ENCODE measurements around the gene HDAC4. TPM values are rescaled to one million over a fixed set of nuclear protein-coding genes. Genes with fewer than 3 reads are reported as not detected.

The HDAC4 gene
- total and polyA plus RNA-seq, 7 donors = 7.9 to 329 (median 129) TPM

GRCh38 chr2:239061121-239061666, 339.6 kb downstream of the HDAC4 start:
- WGBS, 3 donors = 89 to 91% (median 91%) methylated on average over 12 of the region's 12 CpGs

GRCh38 chr2:239060676-239061075, 340.1 kb downstream of the HDAC4 start:
- no peak for TF ChIP-seq CTCF (IDR thresholded peaks at IDR 0.05)
- DNase-seq (peak in 1 of 2 donors; percentile 39), ATAC-seq (peak in 1 of 4 donors; percentile 2)
- 81 to 85% (median 83%) methylated on average over 21 of the region's 21 CpGs for WGBS, 3 donors
- Histone ChIP-seq H3K36me3 (ENCODE audit: insufficient read depth in 1 of 2, low read depth in 1 of 2) (peaks cover 0 to 89% of the 10 kb centered on the region in 2 donors), H3K27ac (no peak overlapping the region), H3K4me3 (no peak overlapping the region), H3K9me3 (no peaks in the 10 kb centered on the region), H3K27me3 (ENCODE audit: insufficient read depth in 3 of 3, low read length in 2 of 3) (no peaks in the 10 kb centered on the region), H3K4me1 (no peaks in the 10 kb centered on the region)
- intact Hi-C loops (cut with DNase I) = loop anchor here in 1 of 2 donors (2.0 kb wide), 1 partner anchor 20 kb away; no protein-coding TSS in a partner anchor

More at GRCh38 chr2:239061121-239061666, 339.6 kb downstream of the HDAC4 start:
- Histone ChIP-seq H3K4me1 (peaks cover 4% of the 10 kb centered on the region), H3K4me3 (no peak overlapping the region), H3K36me3 (ENCODE audit: insufficient read depth in 1 of 2, low read depth in 1 of 2) (peaks cover 0 to 89% of the 10 kb centered on the region in 2 donors), H3K9me3 (no peaks in the 10 kb centered on the region), H3K27me3 (ENCODE audit: insufficient read depth in 3 of 3, low read length in 2 of 3) (no peaks in the 10 kb centered on the region), H3K27ac (no peak overlapping the region)
- ATAC-seq (peak in 3 of 4 donors; percentile 6 to 9 (median 6)), DNase-seq (peak in 1 of 2 donors; percentile 37)
- intact Hi-C loops (cut with DNase I) = loop anchor here in 1 of 2 donors (2.0 kb wide), 1 partner anchor 20 kb away; no protein-coding TSS in a partner anchor
- no peak for TF ChIP-seq CTCF (IDR thresholded peaks at IDR 0.05)

DNA sequence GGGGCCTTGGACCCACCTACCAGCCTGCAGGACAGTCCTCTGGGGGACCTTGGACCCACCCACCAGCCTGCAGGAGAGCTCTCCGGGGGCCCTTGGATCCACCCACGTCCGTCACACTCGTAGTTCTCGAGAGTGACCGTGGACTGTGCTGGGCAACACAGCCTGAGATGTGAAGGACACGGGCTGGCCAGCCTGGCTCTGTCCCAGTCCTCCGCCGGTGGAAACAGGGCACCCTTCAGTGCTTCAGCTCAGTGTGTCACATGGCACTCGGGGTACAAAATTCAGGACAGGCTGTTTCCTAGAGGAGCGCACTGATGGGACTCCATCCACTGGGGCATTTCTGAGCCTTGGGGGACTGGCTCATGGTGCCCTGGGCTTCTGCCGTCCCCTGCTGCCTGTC, 341.0 kb downstream of the HDAC4 start:
- no peaks in the 10 kb centered on the region for H3K9me3 ChIP-seq
- DNase-seq (peak in 1 of 2 donors; percentile 65), ATAC-seq (peak; percentile 34 to 71 (median 50))
- H3K27ac ChIP-seq = no peak overlapping the region
- H3K36me3 ChIP-seq (ENCODE audit: insufficient read depth in 1 of 2, low read depth in 1 of 2) = peaks cover 0 to 89% of the 10 kb centered on the region in 2 donors
- WGBS, 3 donors = 49 to 82% (median 54%) methylated on average over 12 of the region's 12 CpGs
- no peaks in the 10 kb centered on the region for H3K27me3 ChIP-seq (ENCODE audit: insufficient read depth in 3 of 3, low read length in 2 of 3)
- H3K4me3 ChIP-seq = no peak overlapping the region
- no peaks in the 10 kb centered on the region for H3K4me1 ChIP-seq
- no peak for TF ChIP-seq CTCF (IDR thresholded peaks at IDR 0.05)
- intact Hi-C loops (cut with DNase I) = loop anchor here in 1 of 2 donors (2.0 kb wide), 1 partner anchor 19 kb away; no protein-coding TSS in a partner anchor

DNA sequence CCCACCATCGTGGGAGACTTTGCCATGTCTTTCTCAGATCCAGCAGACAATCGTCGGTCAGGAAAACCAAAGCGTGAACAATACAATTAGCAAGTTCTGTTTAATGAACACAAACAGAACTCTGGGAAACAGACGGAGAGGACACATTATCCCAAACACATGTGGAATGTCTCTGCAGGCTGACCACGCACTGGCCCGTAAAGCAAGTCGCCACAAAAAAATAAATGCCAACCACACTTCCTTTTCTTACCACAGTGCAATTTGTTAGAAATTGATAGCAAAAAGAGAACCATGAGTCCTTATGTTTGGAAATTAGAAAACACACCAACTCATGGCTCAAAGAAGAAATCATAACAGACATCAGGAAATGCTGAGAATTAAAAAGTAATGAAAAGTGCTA, 342.1 kb downstream of the HDAC4 start:
- WGBS, 3 donors = 63 to 80% (median 66%) methylated on average over 8 of the region's 8 CpGs
- TF ChIP-seq CTCF (IDR thresholded peaks at IDR 0.05) = no peak
- ATAC-seq (no peak), DNase-seq (no peak)
- Histone ChIP-seq H3K4me1 (no peaks in the 10 kb centered on the region), H3K27me3 (ENCODE audit: insufficient read depth in 3 of 3, low read length in 2 of 3) (no peaks in the 10 kb centered on the region), H3K36me3 (ENCODE audit: insufficient read depth in 1 of 2, low read depth in 1 of 2) (peaks cover 6 to 89% of the 10 kb centered on the region in 2 donors), H3K9me3 (no peaks in the 10 kb centered on the region), H3K27ac (no peak overlapping the region), H3K4me3 (no peak overlapping the region)
- intact Hi-C loops (cut with DNase I) = no loop called here

Measured in psoas muscle (tissue), 8 donors.